Activated CD8-positive, alpha-beta memory T cell treated with anti-CD3 and anti-CD28 coated beads, Interleukin-2, amount 50 U/mL, for 4 hours (primary cell): ENCODE results near the gene CDX1.

ENCODE experiments used
- DNase-seq: peaks from one replicate; pipeline ENCODE4 v3.0.0-alpha.2; 2020

CDX1 gene

GRCh38 chr5:150184990-150185912 lies 18.7 kb downstream of the CDX1 start:
- no peak for DNase-seq

GRCh38 chr5:150186137-150186536 lies 19.6 kb downstream of the CDX1 start:
- DNase-seq = no peak

- no peak for DNase-seq
These were observed 20.3 kb downstream of the CDX1 start for GRCh38 chr5:150186897-150187296.

- no peak for DNase-seq
These were observed 21.7 kb downstream of the CDX1 start for GRCh38 chr5:150188146-150188842.

GRCh38 chr5:150189326-150189725 lies 22.7 kb downstream of the CDX1 start:
- no peak for DNase-seq

- DNase-seq = no peak
These were observed 23.3 kb downstream of the CDX1 start, which contains the start of gene SLC6A7 for GRCh38 chr5:150189728-150190502. Gene SLC6A7 (plus strand): TSS chr5:150190062. CDS start chr5:150190328, 266 bp downstream.

GRCh38 chr5:150190503-150190979 lies 24.0 kb downstream of the CDX1 start:
- no peak for DNase-seq

GRCh38 chr5:150190987-150191386 lies 24.4 kb downstream of the CDX1 start:
- no peak for DNase-seq

GRCh38 chr5:150192462-150192861 lies 25.9 kb downstream of the CDX1 start:
- no peak for DNase-seq

- DNase-seq = no peak
These were observed 29.3 kb downstream of the CDX1 start for GRCh38 chr5:150195736-150196485.

- no peak for DNase-seq
These were observed 29.9 kb downstream of the CDX1 start for GRCh38 chr5:150196514-150196913.

GRCh38 chr5:150196986-150197385 lies 30.4 kb downstream of the CDX1 start:
- no peak for DNase-seq

GRCh38 chr5:150197476-150197875 lies 30.9 kb downstream of the CDX1 start:
- no peak for DNase-seq

GRCh38 chr5:150202501-150202900 lies 35.9 kb downstream of the CDX1 start:
- no peak for DNase-seq

- DNase-seq = no peak
These were observed 37.4 kb downstream of the CDX1 start for GRCh38 chr5:150203832-150204589.

- no peak for DNase-seq
These were observed 38.0 kb downstream of the CDX1 start for GRCh38 chr5:150204590-150204960.

GRCh38 chr5:150206098-150206778 lies 39.7 kb downstream of the CDX1 start:
- DNase-seq = no peak

- no peak for DNase-seq
These were observed 40.2 kb downstream of the CDX1 start for GRCh38 chr5:150206779-150207115.

- DNase-seq = no peak
These were observed 41.9 kb downstream of the CDX1 start for GRCh38 chr5:150208187-150209098.

GRCh38 chr5:150209099-150209635 lies 42.6 kb downstream of the CDX1 start:
- peak; percentile 19 for DNase-seq
